Large intestine (tissue), 3 donors: ENCODE results near the gene SOX12. TPM values are rescaled to one million over a fixed set of nuclear protein-coding genes. Genes with fewer than 3 reads are reported as not detected.
A peak's percentile ranks its signal among the peaks of the same experiment; 100 is the strongest.
"Not testable (repeated sequence)": the region's sequence is repeated elsewhere in the genome, so short reads cannot be mapped to it uniquely, and the experiment has no call there.

Experiments used
- DNase-seq, 2 donors: peaks; one replicate each; pipeline versions ENCODE4 v3.0.0 to v3.0.0-alpha.2; 2013
- H3K27ac ChIP-seq: one replicate; pipeline ENCODE4 v1.5.1; 2013; ENCODE audit warnings: low read length
- H3K27me3 ChIP-seq: 2 replicates; pipeline ENCODE4 v1.6.1; 2013; ENCODE audit warnings: low read length; ENCODE audit not compliant: control insufficient read depth, insufficient read depth
- H3K36me3 ChIP-seq: 2 replicates; pipeline ENCODE4 v1.6.1; 2013; ENCODE audit warnings: low read length; ENCODE audit not compliant: control insufficient read depth, insufficient read depth
- H3K4me1 ChIP-seq: one replicate; pipeline ENCODE4 v1.6.1; 2013; ENCODE audit warnings: low read length; ENCODE audit not compliant: control insufficient read depth, insufficient read depth
- H3K4me3 ChIP-seq: one replicate; pipeline ENCODE4 v1.5.1; 2013; ENCODE audit warnings: low read length
- H3K9me3 ChIP-seq: one replicate; pipeline ENCODE4 v1.6.1; 2013; ENCODE audit warnings: mild to moderate bottlenecking, low read depth, low read length, moderate library complexity; ENCODE audit not compliant: control insufficient read depth
- WGBS: methylation state at CpG from one replicate; pipeline ENCODE4 v1.1.5; 2013; ENCODE audit warnings: low lambda C conversion rate; ENCODE audit not compliant: insufficient coverage; 5-methylcytosine and 5-hydroxymethylcytosine counted together
- polyA plus RNA-seq: library from polyadenylated mRNA; unstranded; fragments of 120-200 nt; gene quantifications from one replicate; pipeline ENCODE4 v1.2.1, GENCODE V29; 2013

Gene SOX12
- polyA plus RNA-seq, 1 donor = 12.7 TPM

DNA sequence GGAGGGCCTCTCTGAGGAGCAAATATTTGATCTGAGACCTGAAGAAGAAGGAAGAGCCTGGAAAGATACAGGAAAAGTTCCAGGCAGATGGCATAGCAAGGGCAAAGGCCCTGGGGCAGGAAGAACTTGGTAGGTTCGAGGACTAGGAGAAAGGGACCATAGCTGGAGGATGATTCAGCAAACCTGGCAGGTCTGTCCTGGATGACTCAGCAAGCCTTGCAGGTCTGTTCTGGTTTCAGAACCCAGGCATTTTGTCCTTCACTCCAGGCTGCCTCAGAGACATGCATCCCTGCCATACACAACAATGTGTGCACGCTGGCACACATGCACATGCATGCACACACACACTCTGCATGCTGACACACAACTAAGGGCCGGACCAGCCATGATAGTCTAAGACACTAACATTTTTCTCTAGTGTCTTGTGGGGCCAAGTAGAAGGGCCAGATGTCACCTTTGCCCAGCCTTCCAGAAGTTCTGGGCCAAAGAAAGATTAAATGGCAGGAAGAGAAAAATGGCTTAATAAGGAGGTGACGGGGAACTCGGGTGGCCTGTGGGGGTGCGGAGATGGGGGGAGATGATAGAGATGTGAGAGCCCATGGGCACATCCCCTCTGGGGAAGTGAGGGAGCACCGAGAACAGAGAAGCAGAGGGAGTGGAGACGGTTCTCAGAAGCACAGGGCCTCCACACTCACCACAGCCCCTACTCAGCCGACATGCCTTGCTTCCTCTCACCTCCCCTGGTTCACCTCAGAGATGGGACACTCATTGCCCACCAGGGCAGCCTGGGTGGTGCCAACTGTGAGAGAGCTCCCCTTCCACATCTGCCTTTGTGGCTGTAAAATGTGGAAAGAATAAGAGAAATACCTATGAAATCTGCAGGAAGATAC, 39.8 kb downstream of the SOX12 start:
- H3K4me3 ChIP-seq = no peak overlapping the region
- 80% methylated on average over 2 of the region's 9 CpGs for WGBS

DNA sequence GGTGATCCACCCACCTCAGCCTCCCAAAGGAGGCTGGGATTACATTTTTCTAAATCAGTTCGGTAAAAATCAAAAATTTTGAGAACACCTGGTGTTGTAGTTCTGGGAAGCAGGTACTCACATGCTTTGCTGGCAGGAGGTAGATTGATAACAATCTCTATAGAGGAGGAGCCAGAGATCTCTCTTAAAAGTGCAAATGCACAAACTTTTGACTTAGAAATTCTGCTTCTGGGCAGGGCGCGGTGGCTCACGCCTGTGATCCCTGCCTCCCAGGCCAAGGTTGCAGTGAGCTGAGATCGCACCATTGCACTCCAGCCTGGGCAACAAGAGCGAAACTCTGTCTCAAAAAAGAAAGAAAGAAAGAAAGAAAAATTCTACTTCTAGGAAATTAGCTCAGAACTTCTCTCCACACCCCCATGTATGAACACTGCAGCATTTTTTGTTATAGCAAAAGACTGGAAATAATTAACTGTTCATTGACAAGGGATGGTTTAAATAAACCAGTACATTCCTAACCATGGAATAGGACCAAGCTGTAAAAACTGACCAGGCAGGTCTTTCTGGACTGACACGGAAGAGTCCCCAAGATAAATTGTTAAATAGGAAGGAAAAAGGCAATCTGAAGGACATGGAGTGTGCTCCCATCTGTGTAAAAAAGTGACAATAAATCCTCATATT, 40.8 kb downstream of the SOX12 start:
- H3K27ac ChIP-seq = no peak overlapping the region

More for the DNA sequence above, 39.8 kb downstream of the SOX12 start:
- DNase-seq = peak in 1 of 2 donors; percentile 47
- Histone ChIP-seq H3K9me3 (no peaks in the 10 kb centered on the region), H3K27ac (no peak overlapping the region), H3K36me3 (no peaks in the 10 kb centered on the region), H3K27me3 (no peaks in the 10 kb centered on the region), H3K4me1 (peaks cover 3% of the 10 kb centered on the region)

DNA sequence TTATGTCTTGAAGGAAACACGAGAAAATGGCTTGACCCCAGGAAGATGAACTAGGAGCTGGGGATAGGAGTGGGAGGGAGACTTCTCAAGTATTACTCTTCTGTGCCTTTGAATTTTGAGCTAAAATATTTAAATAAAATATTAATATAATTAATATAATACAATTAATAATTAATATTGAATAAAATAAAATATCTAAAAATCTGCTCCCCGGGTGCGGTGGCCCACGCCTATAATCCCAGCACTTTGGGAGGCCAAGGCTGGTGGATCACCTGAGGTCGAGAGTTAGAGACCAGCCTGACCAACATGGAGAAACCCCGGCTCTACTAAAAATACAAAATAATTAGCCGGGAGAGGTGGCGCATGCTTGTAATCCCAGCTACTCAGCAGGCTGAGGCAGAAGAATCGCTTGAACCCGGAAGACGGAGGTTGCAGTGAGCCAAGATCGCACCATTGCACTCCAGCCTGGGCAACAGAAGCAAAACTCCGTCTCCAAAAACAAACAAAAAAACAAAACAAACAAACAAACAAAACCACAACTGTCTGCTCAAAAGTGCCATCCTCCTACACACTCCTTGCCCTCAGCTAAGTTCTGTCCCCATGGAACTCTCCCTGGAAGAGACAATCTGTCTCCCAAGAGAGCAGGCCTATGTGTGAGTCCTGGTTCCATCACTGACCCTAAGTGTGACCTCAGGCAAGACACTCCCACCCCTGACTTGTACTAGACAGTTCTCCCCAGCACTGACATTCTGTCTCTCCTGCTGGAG, 41.5 kb downstream of the SOX12 start:
- 44% methylated on average over 1 of the region's 13 CpGs for WGBS
- no peaks in the 10 kb centered on the region for H3K9me3 ChIP-seq
- H3K4me3 ChIP-seq = no peak overlapping the region
- DNase-seq = no peak
- no peaks in the 10 kb centered on the region for H3K36me3 ChIP-seq
- no peak overlapping the region for H3K27ac ChIP-seq
- no peaks in the 10 kb centered on the region for H3K27me3 ChIP-seq
- H3K4me1 ChIP-seq = peaks cover 3% of the 10 kb centered on the region

More for the DNA sequence above, 40.8 kb downstream of the SOX12 start:
- Histone ChIP-seq H3K4me3 (no peak overlapping the region), H3K36me3 (no peaks in the 10 kb centered on the region), H3K9me3 (no peaks in the 10 kb centered on the region), H3K27me3 (no peaks in the 10 kb centered on the region), H3K4me1 (peaks cover 3% of the 10 kb centered on the region)
- no CpG with 5 or more reads among the region's 7 CpGs for WGBS
- DNase-seq = no peak

DNA sequence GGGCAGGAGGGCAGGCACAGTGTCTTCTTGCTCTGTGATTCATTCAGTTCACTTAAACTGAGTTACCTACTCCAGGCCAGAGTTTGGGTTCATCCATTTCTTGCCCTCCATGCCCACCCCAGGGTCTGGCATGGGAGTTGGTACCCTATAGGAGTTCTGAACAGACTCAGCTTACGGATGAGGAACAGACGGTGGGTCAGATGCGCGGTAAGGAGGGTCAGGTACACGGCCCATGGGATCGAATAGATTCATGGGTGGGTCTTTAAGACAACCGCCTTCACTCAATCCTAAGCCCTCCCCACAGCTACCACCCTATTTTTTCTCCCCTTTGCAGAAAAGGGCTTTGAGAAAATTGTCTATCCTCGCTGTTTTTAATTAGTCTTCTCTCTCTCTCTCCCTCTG, 42.1 kb downstream of the SOX12 start:
- no peak for DNase-seq
- 80% methylated on average over 1 of the region's 8 CpGs for whole genome bisulfite sequencing
- H3K4me1 ChIP-seq = peaks cover 5% of the 10 kb centered on the region
- no peaks in the 10 kb centered on the region for H3K36me3 ChIP-seq
- no peak overlapping the region for H3K27ac ChIP-seq
- no peak overlapping the region for H3K4me3 ChIP-seq
- no peaks in the 10 kb centered on the region for H3K27me3 ChIP-seq
- H3K9me3 ChIP-seq = no peaks in the 10 kb centered on the region

DNA sequence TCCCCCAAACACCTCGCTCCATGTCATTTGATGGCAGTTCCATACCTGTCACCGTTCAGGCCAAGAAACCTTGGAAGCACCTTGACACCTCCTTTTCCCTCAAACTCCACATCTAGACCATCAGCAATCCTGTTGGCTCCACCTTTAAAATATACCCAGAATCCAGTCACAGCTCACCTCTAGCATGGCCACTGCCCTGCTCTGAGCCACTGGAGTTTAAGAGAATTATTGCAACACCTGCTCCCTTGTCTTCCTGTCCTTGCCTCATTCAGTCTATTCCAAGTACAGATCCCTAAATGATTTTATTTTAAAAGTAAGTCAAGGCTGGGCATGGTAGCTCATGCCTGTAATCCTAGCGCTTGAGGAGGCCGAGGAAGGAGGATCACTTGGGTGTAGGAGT, 43.6 kb downstream of the SOX12 start:
- Histone ChIP-seq H3K4me1 (peaks cover 5% of the 10 kb centered on the region), H3K27me3 (no peaks in the 10 kb centered on the region), H3K36me3 (no peaks in the 10 kb centered on the region), H3K27ac (no peak overlapping the region), H3K4me3 (no peak overlapping the region), H3K9me3 (no peaks in the 10 kb centered on the region)
- WGBS = no CpG with 5 or more reads among the region's 4 CpGs
- DNase-seq = no peak

DNA sequence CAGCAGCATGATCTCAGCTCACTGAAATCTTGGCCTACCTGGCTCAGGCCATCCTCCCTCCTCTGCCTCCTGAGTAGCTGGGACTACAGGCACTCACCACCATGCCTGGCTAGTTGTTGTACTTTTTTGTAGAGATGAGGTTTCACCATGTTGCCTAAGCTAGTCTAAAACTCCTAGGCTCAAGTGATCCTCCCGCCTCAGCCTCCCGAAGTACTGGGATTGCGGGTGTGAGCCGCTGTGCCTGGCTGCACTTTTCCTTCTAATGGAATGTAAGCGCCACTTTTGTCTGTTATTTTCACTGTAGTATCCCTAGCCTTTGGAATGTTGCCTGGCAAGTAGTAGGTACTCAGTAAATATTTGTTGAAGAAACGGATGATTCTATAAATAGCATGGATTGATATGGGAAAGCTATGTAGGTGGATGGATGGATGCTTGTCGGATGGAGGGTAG, 44.8 kb downstream of the SOX12 start:
- Histone ChIP-seq H3K9me3 (no peaks in the 10 kb centered on the region), H3K36me3 (no peaks in the 10 kb centered on the region), H3K27me3 (no peaks in the 10 kb centered on the region), H3K4me3 (no peak overlapping the region), H3K4me1 (peaks cover 5% of the 10 kb centered on the region), H3K27ac (no peak overlapping the region)
- no peak for DNase-seq
- 53% methylated on average over 2 of the region's 7 CpGs for WGBS

DNA sequence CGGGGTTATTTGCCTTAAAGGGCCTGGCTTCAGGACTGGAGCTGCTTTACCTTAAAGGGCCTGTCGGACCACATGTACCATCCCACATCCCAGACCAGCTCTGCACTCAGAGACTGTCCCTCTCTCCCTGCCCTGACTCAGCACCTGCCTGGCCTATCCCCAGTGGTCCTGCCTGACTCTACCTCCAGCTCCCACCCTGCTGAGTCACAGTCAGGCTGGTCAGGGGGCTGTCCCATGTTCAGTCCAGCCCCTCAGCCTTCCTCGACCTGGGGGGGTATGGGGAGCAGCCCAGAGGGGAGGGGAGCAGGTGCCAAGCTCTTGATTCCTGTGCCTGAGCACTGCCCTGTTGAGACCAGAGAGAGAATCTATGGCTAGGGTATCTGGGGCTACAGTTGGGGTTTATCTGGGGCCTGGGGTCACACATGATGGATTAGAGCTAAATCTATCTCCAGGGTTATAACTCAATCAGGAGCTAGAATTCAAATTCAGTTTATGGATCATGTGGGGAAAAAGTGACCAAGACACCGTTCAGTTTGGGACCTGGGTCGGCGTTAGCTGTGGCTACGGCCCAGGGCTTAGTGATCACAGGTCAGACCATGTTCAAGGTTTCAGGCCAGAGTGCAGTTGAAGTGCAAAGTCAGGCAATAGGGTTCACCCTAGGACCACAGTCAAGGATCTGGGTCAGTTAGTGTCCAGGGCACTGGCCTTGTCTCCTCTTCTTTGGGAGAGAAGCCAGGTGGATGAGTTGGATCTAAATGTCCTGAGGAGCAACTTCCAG, 45.8 kb downstream of the SOX12 start:
- Histone ChIP-seq H3K4me1 (peaks cover 2% of the 10 kb centered on the region), H3K27ac (no peak overlapping the region), H3K27me3 (no peaks in the 10 kb centered on the region), H3K4me3 (no peak overlapping the region), H3K36me3 (no peaks in the 10 kb centered on the region), H3K9me3 (no peaks in the 10 kb centered on the region)
- no CpG with 5 or more reads among the region's 7 CpGs for whole genome bisulfite sequencing
- DNase-seq = no peak

DNA sequence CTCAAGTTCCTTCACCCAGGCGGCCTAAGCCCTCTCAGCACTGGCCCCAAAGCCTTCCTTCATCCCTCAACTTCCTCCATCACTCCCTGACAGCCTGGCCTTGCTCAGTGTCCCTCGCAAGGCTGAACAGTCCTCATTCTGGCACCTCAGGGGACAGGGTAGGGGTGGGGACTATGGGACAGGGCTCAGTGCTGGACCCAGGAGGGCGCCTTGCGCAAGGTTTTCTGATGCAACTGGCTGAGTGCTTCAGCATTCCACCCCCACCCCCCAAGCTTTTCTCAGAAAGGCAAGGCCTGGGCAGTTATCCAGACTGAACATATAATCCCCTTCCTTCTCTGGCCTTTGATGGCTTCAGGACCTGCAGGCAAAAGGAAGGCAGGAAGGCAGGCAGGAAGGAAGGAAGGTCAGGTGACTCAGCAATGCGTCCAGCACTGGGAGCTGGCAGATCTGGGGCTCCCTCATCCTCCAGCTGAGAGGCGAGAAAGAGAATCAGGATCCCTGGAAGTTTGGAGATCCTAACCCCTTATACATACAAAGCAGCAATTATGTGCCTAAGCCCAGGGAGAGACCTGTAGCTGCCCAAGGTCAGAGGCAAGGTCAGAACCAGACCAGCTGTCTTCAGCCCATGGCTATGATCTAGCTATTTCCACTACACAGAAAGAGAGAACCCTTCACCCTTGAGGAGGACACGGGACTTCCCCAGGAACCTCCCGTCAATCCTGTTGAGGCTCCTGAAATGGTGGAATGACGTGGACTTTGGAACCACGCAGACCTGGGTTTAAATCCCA, 46.6 kb downstream of the SOX12 start:
- no peak overlapping the region for H3K27ac ChIP-seq
- no CpG with 5 or more reads among the region's 10 CpGs for WGBS
- DNase-seq = peak; percentile 52 to 68

DNA sequence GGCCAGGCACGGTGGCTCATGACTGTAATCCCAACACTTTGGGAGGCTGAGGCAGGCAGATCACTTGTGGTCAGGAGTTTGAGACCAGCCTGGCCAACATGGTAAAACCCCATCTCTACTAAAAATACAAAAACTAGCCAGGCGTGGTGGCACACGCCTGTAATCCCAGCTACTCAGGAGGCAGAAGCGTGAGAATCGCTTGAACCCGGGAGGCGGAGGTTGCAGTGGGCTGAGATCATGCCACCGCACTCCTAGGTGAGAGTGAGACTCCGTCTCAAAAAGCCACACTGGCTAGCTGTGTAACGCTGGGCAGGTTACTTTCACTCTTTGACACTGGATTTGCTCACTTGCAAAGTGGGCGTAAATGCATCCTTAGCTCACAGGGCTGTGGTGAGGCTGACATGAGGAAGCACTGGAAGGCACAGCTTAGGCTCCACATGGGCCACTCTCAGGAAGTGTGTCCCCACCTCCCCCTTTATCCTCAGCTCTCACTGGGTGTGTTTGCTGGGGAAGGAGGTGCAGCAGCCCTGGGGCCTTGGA, 47.3 kb downstream of the SOX12 start:
- H3K27me3 ChIP-seq, H3K4me1 ChIP-seq, DNase-seq, H3K4me3 ChIP-seq, H3K27ac ChIP-seq, H3K36me3 ChIP-seq, H3K9me3 ChIP-seq: not testable (repeated sequence)
- no CpG with 5 or more reads among the region's 11 CpGs for WGBS

More for the DNA sequence above, 46.6 kb downstream of the SOX12 start:
- Histone ChIP-seq H3K27me3 (peaks cover 5% of the 10 kb centered on the region), H3K4me3 (no peak overlapping the region), H3K36me3 (no peaks in the 10 kb centered on the region), H3K4me1 (peaks cover 2% of the 10 kb centered on the region), H3K9me3 (no peaks in the 10 kb centered on the region)
